Endothelial cell of umbilical vein (primary cell): ENCODE results near the gene MYT1.

Source experiments
- EZH2 ChIP-seq: IDR thresholded peaks from 2 replicates; pipeline ENCODE4 v1.6.1; 2012; ENCODE audit warnings: borderline replicate concordance, low read depth, mild to moderate bottlenecking, moderate library complexity, low read length, inconsistent platforms; ENCODE audit not compliant: severe bottlenecking
- FOS ChIP-seq: IDR thresholded peaks from 2 replicates; pipeline ENCODE4 v1.6.1; 2011; ENCODE audit warnings: mild to moderate bottlenecking, low read length, moderate library complexity, borderline replicate concordance; ENCODE audit not compliant: insufficient read depth
- GATA2 ChIP-seq: IDR thresholded peaks from 2 replicates; pipeline ENCODE4 v1.7.0; 2011; ENCODE audit warnings: low read depth, mild to moderate bottlenecking, moderate library complexity, mixed read lengths, low read length; ENCODE audit not compliant: insufficient read length, insufficient read depth
- JUN ChIP-seq: IDR thresholded peaks from 2 replicates; pipeline ENCODE4 v1.6.1; 2011; ENCODE audit warnings: borderline replicate concordance, low read depth; ENCODE audit not compliant: insufficient read length, insufficient read depth
- POLR2A ChIP-seq: IDR thresholded peaks from 2 replicates; pipeline ENCODE4 v1.6.1; 2012; ENCODE audit warnings: low read depth, mild to moderate bottlenecking, control low read depth, low read length
- POLR2AphosphoS5 ChIP-seq: IDR thresholded peaks from 2 replicates; pipeline ENCODE4 v1.6.1; 2012; ENCODE audit warnings: low read depth, mild to moderate bottlenecking, control low read depth, low read length, moderate library complexity; ENCODE audit not compliant: insufficient read depth
- TF ChIP-seq, protein P1 (sequence below), 2 donors: IDR thresholded peaks; 1 replicate in 1 of 2; 2 replicates in 1 of 2; pipeline ENCODE4 v1.5.1; 2011; ENCODE audit warnings: low read length in 2 of 2, mild to moderate bottlenecking in 2 of 2, moderate library complexity in 2 of 2, control low read depth in 1 of 2, inconsistent platforms in 1 of 2, low read depth in 1 of 2; ENCODE audit not compliant: insufficient read depth in 1 of 2; ENCODE audit errors: extremely low read depth in 1 of 2
- TF ChIP-seq, protein P2 (sequence below): IDR thresholded peaks from 2 replicates; pipeline ENCODE4 v1.6.1; 2011; ENCODE audit not compliant: insufficient read depth, insufficient read length

DNA sequence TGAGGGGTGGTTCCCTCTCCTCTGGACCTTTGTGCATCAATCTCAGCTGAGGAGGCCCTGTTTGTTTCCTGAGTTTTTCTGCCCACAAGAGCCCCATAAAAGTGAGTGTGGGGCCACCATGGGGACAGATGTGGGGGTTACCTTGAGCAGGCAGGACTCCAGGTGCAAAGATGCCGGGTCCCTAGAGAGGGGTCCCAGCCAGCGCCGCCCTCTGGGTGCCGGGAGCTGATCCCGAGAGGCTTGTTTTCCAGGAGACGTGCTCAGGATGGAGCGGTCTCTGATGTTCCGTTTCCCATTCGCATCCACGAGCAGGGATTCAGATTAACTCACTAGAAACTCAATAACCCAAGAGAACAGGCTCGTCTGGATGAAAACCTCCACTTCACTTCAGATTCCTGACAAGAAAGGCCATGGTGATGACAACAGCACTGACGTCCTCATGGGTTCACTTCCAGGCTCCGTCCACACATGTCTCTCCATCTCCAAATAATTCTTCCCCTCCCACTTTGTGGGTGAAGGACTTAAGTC lies 21.9 kb downstream of the MYT1 start:
- TF ChIP-seq, protein P1, sequence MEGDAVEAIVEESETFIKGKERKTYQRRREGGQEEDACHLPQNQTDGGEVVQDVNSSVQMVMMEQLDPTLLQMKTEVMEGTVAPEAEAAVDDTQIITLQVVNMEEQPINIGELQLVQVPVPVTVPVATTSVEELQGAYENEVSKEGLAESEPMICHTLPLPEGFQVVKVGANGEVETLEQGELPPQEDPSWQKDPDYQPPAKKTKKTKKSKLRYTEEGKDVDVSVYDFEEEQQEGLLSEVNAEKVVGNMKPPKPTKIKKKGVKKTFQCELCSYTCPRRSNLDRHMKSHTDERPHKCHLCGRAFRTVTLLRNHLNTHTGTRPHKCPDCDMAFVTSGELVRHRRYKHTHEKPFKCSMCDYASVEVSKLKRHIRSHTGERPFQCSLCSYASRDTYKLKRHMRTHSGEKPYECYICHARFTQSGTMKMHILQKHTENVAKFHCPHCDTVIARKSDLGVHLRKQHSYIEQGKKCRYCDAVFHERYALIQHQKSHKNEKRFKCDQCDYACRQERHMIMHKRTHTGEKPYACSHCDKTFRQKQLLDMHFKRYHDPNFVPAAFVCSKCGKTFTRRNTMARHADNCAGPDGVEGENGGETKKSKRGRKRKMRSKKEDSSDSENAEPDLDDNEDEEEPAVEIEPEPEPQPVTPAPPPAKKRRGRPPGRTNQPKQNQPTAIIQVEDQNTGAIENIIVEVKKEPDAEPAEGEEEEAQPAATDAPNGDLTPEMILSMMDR (IDR thresholded peaks at IDR 0.05; ENCODE audit: extremely low read depth in 1 of 2, insufficient read depth in 1 of 2, low read depth in 1 of 2, low read length in 2 of 2), result no peak
- TF ChIP-seq EZH2 (no peak), POLR2AphosphoS5 (no peak), POLR2A (no peak), GATA2 (no peak), JUN (no peak), FOS (no peak)
- TF ChIP-seq, protein P2, sequence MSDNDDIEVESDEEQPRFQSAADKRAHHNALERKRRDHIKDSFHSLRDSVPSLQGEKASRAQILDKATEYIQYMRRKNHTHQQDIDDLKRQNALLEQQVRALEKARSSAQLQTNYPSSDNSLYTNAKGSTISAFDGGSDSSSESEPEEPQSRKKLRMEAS, result no peak
